SK-N-SH treated with all-trans-retinoic acid at 6 μM for 48 hours (cell line): Measurements from ENCODE around the gene ZMIZ1.

Experiments
- ATAC-seq: fragments of 200-7000 bp; cut with Tn5 transposase; 3 replicates; pipeline ENCODE4 v1.9.1; 2020; ENCODE audit warnings: mild to moderate bottlenecking, moderate library complexity
- ARNTL ChIP-seq: fragments of 450-650 bp; formaldehyde crosslinking; IDR thresholded peaks from 2 replicates; pipeline ENCODE4 v1.5.0; 2020; ENCODE audit warnings: low read depth, mild to moderate bottlenecking, moderate library complexity, borderline replicate concordance
- BACH2 ChIP-seq: fragments of 250-450 bp; sonication (Bioruptor Pico); IDR thresholded peaks from 2 replicates; pipeline ENCODE4 v1.9.0; 2021; ENCODE audit warnings: mild to moderate bottlenecking, borderline replicate concordance
- ESRRG ChIP-seq: fragments of 250-450 bp; sonication (Bioruptor Pico); IDR thresholded peaks from 2 replicates; pipeline ENCODE4 v1.6.1; 2021; ENCODE audit warnings: mild to moderate bottlenecking
- GLIS3 ChIP-seq: fragments of 250-450 bp; sonication (Bioruptor Pico); IDR thresholded peaks from 2 replicates; pipeline ENCODE4 v1.5.0; 2020; ENCODE audit warnings: mild to moderate bottlenecking, moderate library complexity
- ISL1 ChIP-seq: fragments of 250-450 bp; sonication (Bioruptor Pico); IDR thresholded peaks from 2 replicates; pipeline ENCODE4 v2.1.2; 2022; ENCODE audit warnings: mild to moderate bottlenecking, moderate library complexity
- OSR1 ChIP-seq: fragments of 250-450 bp; sonication (Bioruptor Pico); IDR thresholded peaks from 2 replicates; pipeline ENCODE4 v1.8.0; 2022; ENCODE audit warnings: moderate library complexity, mild to moderate bottlenecking, inconsistent platforms
- PPARA ChIP-seq: fragments of 250-450 bp; sonication (Bioruptor Pico); IDR thresholded peaks from 2 replicates; pipeline ENCODE4 v1.5.0; 2020; ENCODE audit warnings: mild to moderate bottlenecking, borderline replicate concordance
- RARB ChIP-seq: fragments of 250-450 bp; sonication (Bioruptor Pico); IDR thresholded peaks from 2 replicates; pipeline ENCODE4 v1.8.0; 2021; ENCODE audit warnings: mild to moderate bottlenecking, moderate library complexity
- SNAI2 ChIP-seq: fragments of 250-450 bp; sonication (Bioruptor Pico); IDR thresholded peaks from 2 replicates; pipeline ENCODE4 v1.5.0; 2020; ENCODE audit warnings: mild to moderate bottlenecking, moderate library complexity
- TCF4 ChIP-seq: fragments of 250-450 bp; sonication (Bioruptor Pico); IDR thresholded peaks from 2 replicates; pipeline ENCODE4 v1.8.0; 2021; ENCODE audit warnings: mild to moderate bottlenecking, moderate library complexity, borderline replicate concordance
- TOX ChIP-seq: fragments of 250-450 bp; sonication (Bioruptor Pico); IDR thresholded peaks from 2 replicates; pipeline ENCODE4 v1.8.0; 2021; ENCODE audit warnings: mild to moderate bottlenecking, moderate library complexity, borderline replicate concordance
- ZC3H10 ChIP-seq: fragments of 250-450 bp; sonication (Bioruptor Pico); IDR thresholded peaks from 2 replicates; pipeline ENCODE4 v1.5.1; 2021; ENCODE audit warnings: mild to moderate bottlenecking, moderate library complexity
- ZFP3 ChIP-seq: fragments of 250-450 bp; sonication (Bioruptor Pico); IDR thresholded peaks from 2 replicates; pipeline ENCODE4 v1.5.0; 2020; ENCODE audit warnings: mild to moderate bottlenecking, moderate library complexity
- ZFP30 ChIP-seq: fragments of 450-650 bp; formaldehyde crosslinking; IDR thresholded peaks from 2 replicates; pipeline ENCODE4 v1.5.0; 2022; ENCODE audit warnings: mild to moderate bottlenecking, moderate library complexity
- ZNF565 ChIP-seq: fragments of 450-650 bp; formaldehyde crosslinking; conservative IDR thresholded peaks from 2 replicates; pipeline ENCODE4 v1.5.0; 2020; ENCODE audit warnings: low read depth, mild to moderate bottlenecking, moderate library complexity
- ZNF70 ChIP-seq: fragments of 450-650 bp; formaldehyde crosslinking; IDR thresholded peaks from 2 replicates; pipeline ENCODE4 v1.5.0; 2020; ENCODE audit warnings: mild to moderate bottlenecking, moderate library complexity
- ZNF8 ChIP-seq: fragments of 450-650 bp; formaldehyde crosslinking; IDR thresholded peaks from 2 replicates; pipeline ENCODE4 v1.5.0; 2020; ENCODE audit warnings: mild to moderate bottlenecking, moderate library complexity
- TF ChIP-seq, protein P1 (sequence below): fragments of 250-450 bp; sonication (Bioruptor Pico); IDR thresholded peaks from 2 replicates; pipeline ENCODE4 v1.5.0; 2020; ENCODE audit warnings: mild to moderate bottlenecking, moderate library complexity
- TF ChIP-seq, protein P2 (sequence below): fragments of 250-450 bp; sonication (Bioruptor Pico); IDR thresholded peaks from 2 replicates; pipeline ENCODE4 v1.5.1; 2021; ENCODE audit warnings: mild to moderate bottlenecking, moderate library complexity
- TF ChIP-seq, protein P3 (sequence below): fragments of 250-450 bp; sonication (Bioruptor Pico); IDR thresholded peaks from 2 replicates; pipeline ENCODE4 v1.8.0; 2021; ENCODE audit warnings: low read depth, mild to moderate bottlenecking, moderate library complexity, borderline replicate concordance

Gene ZMIZ1

GRCh38 chr10:79103585-79103984 lies 34.8 kb downstream of the ZMIZ1 start (continued):
- TF ChIP-seq, protein P1, sequence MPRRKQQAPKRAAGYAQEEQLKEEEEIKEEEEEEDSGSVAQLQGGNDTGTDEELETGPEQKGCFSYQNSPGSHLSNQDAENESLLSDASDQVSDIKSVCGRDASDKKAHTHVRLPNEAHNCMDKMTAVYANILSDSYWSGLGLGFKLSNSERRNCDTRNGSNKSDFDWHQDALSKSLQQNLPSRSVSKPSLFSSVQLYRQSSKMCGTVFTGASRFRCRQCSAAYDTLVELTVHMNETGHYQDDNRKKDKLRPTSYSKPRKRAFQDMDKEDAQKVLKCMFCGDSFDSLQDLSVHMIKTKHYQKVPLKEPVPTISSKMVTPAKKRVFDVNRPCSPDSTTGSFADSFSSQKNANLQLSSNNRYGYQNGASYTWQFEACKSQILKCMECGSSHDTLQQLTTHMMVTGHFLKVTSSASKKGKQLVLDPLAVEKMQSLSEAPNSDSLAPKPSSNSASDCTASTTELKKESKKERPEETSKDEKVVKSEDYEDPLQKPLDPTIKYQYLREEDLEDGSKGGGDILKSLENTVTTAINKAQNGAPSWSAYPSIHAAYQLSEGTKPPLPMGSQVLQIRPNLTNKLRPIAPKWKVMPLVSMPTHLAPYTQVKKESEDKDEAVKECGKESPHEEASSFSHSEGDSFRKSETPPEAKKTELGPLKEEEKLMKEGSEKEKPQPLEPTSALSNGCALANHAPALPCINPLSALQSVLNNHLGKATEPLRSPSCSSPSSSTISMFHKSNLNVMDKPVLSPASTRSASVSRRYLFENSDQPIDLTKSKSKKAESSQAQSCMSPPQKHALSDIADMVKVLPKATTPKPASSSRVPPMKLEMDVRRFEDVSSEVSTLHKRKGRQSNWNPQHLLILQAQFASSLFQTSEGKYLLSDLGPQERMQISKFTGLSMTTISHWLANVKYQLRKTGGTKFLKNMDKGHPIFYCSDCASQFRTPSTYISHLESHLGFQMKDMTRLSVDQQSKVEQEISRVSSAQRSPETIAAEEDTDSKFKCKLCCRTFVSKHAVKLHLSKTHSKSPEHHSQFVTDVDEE (CRISPR knock-in tag): no peak
- no peak for TF ChIP-seq ZNF8 (CRISPR knock-in tag)

- no peak for ATAC-seq
- TF ChIP-seq, protein P2, sequence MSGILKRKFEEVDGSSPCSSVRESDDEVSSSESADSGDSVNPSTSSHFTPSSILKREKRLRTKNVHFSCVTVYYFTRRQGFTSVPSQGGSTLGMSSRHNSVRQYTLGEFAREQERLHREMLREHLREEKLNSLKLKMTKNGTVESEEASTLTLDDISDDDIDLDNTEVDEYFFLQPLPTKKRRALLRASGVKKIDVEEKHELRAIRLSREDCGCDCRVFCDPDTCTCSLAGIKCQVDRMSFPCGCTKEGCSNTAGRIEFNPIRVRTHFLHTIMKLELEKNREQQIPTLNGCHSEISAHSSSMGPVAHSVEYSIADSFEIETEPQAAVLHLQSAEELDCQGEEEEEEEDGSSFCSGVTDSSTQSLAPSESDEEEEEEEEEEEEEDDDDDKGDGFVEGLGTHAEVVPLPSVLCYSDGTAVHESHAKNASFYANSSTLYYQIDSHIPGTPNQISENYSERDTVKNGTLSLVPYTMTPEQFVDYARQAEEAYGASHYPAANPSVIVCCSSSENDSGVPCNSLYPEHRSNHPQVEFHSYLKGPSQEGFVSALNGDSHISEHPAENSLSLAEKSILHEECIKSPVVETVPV (CRISPR knock-in tag): no peak
- TF ChIP-seq ZNF70 (CRISPR knock-in tag) (no peak), ZNF8 (CRISPR knock-in tag) (no peak), ZC3H10 (CRISPR knock-in tag) (no peak)
Observed at GRCh38 chr10:79105150-79105739, 36.5 kb downstream of the ZMIZ1 start.

- no peak for ATAC-seq
- TF ChIP-seq ZFP30 (CRISPR knock-in tag) (no peak), ZNF565 (CRISPR knock-in tag) (no peak), ESRRG (CRISPR knock-in tag) (no peak), PPARA (CRISPR knock-in tag) (no peak)
- TF ChIP-seq, protein P2 (CRISPR knock-in tag): no peak
Observed at GRCh38 chr10:79105818-79106217, 37.1 kb downstream of the ZMIZ1 start.

DNA sequence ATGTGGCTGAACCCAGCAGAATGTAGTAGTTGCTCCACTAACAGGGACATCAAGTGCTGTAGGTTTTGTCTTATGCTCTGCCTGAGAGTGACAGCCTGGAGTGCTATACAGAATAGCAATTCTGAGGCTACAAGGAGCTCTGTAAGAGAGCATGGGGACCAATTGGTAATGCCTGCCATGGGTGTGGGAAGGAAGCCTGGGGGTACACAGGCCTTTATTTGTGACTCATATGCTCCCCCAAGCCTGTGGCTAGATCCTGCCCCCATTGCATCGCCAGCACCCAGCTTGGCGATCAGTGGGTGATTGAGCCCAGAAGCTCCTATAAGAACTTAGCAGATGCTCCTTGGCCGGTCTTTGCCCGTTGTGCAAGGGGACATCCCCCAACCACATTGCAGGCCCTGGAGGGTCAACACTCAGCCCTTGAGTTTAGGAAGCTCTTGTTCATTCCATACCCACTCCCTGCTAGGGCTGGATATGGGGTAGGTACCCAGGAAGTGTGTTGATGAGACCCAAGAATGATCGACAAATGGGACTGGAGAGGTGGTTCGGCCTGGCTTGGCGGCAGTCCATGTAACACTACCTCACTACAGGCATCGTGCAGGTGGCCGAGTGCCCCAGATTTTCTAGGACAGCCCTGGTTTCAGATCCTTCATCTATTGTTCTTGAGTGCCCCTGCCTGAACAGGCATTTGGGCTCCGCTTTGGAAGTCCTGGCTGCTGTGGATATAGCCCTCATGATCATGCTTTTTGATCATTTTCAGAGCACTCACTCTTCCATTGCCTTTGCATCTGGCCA lies 37.7 kb downstream of the ZMIZ1 start:
- no peak for TF ChIP-seq TOX (CRISPR knock-in tag)
- TF ChIP-seq TCF4 (CRISPR knock-in tag): no peak
- TF ChIP-seq ZFP30 (CRISPR knock-in tag): no peak
- no peak for TF ChIP-seq ZNF8 (CRISPR knock-in tag)
- TF ChIP-seq PPARA (CRISPR knock-in tag): no peak
- TF ChIP-seq ISL1 (CRISPR knock-in tag): no peak
- TF ChIP-seq GLIS3 (CRISPR knock-in tag): no peak
- TF ChIP-seq SNAI2: no peak
- TF ChIP-seq ARNTL (CRISPR knock-in tag): no peak
- no peak for TF ChIP-seq OSR1 (CRISPR knock-in tag)
- ATAC-seq: no peak

GRCh38 chr10:79107736-79108264 lies 39.0 kb downstream of the ZMIZ1 start:
- ATAC-seq: no peak
- TF ChIP-seq ZFP30 (CRISPR knock-in tag): no peak
- TF ChIP-seq ESRRG (CRISPR knock-in tag): no peak
- TF ChIP-seq TOX (CRISPR knock-in tag): no peak
- TF ChIP-seq BACH2: no peak
- TF ChIP-seq ZNF70 (CRISPR knock-in tag): no peak
- TF ChIP-seq, protein P2 (CRISPR knock-in tag): no peak
- TF ChIP-seq, protein P3, sequence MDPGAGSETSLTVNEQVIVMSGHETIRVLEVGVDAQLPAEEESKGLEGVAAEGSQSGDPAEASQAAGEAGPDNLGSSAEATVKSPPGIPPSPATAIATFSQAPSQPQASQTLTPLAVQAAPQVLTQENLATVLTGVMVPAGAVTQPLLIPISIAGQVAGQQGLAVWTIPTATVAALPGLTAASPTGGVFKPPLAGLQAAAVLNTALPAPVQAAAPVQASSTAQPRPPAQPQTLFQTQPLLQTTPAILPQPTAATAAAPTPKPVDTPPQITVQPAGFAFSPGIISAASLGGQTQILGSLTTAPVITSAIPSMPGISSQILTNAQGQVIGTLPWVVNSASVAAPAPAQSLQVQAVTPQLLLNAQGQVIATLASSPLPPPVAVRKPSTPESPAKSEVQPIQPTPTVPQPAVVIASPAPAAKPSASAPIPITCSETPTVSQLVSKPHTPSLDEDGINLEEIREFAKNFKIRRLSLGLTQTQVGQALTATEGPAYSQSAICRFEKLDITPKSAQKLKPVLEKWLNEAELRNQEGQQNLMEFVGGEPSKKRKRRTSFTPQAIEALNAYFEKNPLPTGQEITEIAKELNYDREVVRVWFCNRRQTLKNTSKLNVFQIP (CRISPR knock-in tag): no peak
- no peak for TF ChIP-seq RARB (CRISPR knock-in tag)
- no peak for TF ChIP-seq PPARA (CRISPR knock-in tag)
- no peak for TF ChIP-seq TCF4 (CRISPR knock-in tag)
- TF ChIP-seq, protein P1 (CRISPR knock-in tag): no peak
- TF ChIP-seq ZFP3 (CRISPR knock-in tag): no peak
- no peak for TF ChIP-seq ZC3H10 (CRISPR knock-in tag)
